NCI-H146 (cell line): ENCODE results near the gene ROCK2.
"Not testable (repeated sequence)": the region's sequence is repeated elsewhere in the genome, so short reads cannot be mapped to it uniquely, and the experiment has no call there.

Experiments
- DNase-seq: peaks from one replicate; lab custom pipeline; 2025; lab: John Stamatoyannopoulos, UW

The ROCK2 gene

GRCh38 chr2:11177871-11178690 lies 166.4 kb downstream of the ROCK2 start:
- no peak for DNase-seq

GRCh38 chr2:11175293-11175795 lies 169.1 kb downstream of the ROCK2 start:
- no peak for DNase-seq

GRCh38 chr2:11174222-11174621 lies 170.2 kb downstream of the ROCK2 start:
- DNase-seq, result no peak

GRCh38 chr2:11169333-11169732 lies 175.1 kb downstream of the ROCK2 start:
- DNase-seq, result peak; percentile 18

DNA sequence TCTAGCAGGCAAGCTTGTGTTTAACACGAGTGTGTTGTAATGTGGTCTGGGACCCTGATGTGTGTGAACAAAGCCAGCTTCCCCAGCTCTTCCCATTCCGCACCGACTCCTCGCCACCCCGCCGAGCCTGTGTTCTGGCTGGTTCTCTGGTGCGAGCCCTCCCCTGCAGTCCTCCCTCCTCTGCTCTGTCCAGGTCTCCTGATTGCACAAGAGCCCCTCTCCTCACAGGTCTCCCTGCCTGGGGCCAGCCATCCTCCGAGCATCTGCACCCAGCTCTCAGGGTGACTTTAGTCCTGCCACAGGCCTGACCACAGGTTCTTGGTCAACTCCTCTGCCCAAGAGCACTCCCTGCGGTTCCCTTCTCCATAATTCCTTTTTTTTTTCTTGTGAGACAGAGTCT lies 175.9 kb downstream of the ROCK2 start:
- no peak for DNase-seq

DNA sequence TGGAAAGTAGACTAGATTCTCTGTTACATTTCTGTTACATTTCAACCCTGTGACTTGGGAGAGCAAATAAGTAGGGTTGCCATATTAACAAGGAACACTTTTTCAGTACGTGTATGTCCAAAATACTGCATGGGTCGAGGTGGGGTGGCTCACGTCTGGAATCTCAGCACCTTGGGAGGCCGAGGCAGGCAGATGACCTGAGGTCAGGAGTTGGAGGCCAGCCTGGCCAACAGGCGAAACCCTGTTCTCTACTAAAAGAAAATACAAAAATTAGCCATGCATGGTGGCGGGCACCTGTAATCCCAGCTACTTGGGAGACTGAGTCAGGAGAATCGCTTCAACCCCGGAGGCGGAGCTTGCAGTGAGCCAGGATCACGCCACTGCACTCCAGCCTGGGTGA lies 178.0 kb downstream of the ROCK2 start:
- no peak for DNase-seq

- DNase-seq, result not testable (repeated sequence)
These were observed 179.4 kb downstream of the ROCK2 start for GRCh38 chr2:11165046-11165445.

DNA sequence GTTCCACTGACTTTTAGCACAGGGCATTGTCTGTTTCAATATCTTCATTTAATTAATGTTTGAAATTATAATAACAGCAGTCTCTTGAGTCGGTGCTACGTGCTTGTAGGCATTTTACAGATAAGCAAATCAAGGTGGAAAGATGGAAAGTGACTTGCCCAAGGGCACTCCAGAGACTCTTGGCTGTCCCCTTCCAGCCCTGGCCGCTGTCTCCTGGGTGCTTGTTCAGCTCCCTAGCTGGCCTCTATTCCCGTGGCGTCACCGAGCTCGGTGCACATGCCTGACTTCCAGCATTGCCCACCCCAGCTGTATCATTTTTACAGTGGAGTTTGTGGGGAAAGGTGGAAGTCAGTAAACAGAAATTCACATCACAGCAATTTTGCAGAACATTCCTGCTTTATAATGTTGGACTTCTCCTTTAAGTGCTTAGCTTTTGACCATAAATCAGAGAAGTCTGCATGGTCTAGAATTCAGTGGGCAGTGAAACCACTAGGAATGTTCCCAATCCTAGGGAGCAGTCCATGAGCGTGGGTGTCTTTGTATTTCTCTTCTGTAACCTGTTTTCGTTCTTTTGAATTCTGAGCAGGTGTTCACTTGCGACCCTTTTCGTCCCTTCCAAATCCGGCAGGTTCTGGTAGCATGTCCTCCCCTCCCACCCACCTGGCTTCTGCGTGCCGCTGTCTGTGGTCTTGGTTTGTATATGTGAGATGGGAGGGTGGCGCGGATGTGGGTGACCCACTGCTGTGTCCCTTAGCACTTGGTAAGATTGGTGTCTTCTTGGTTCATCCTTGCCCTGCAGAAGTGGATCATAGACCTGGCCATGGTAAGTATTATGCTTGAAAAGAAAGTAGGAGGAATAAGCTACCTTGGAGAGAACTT lies 180.8 kb downstream of the ROCK2 start:
- no peak for DNase-seq

- DNase-seq, result no peak
These were observed 182.7 kb downstream of the ROCK2 start for GRCh38 chr2:11161747-11162146.

DNA sequence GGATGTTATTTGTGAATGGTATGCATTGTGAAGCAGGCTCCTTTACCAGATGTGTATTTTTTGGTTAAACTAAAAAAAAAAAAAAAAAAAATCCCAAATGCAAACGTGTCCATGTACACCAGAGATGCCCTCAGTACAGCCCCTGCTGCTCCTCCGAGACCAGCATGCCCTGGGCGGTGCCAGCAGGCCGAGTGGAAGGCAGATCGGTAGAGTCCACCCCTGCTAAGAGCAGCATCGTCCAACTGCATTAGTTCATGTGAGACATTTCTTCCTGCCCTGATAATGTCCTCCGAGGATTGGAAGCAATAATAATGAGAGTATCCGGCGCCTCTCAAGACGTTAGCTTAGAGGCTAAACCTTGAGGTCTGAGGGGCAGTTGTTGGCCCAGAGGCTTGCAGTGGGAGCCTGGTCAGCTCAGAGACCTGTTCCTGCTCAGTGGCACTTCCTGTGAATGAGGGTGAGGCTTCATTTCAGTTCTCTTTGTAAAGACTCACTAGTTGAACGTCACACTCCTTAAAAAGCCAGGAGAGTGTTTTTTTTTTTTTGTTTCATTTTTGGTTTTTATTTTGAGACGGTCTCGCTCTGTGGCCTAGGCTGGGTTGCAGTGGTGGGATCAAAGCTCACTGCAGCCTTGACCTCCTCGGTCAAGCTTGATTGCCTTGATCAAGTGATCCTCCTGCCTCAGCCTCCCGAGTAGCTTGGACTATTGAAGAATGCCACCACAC lies 183.5 kb downstream of the ROCK2 start:
- no peak for DNase-seq

DNA sequence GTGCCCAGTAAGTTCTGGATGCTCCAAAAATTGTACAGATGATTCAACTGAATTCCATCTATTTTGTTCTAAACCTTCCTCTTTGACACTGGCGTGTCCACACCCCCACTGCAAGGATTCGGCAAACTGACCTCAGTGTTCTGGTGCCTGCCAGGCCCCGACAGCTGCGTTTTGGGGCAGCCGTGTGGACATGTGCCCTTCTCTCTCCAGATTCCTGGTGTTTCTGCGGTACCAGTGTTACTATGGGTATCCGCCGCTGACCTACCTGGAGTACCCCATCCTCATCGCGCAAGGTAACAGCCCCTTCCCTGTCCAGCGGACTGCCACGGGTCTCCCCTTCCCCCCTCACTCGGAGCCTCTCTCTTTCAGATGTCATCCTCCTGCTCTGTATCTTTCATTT lies 184.2 kb downstream of the ROCK2 start:
- no peak for DNase-seq

GRCh38 chr2:11159574-11160170 lies 184.8 kb downstream of the ROCK2 start:
- no peak for DNase-seq

DNA sequence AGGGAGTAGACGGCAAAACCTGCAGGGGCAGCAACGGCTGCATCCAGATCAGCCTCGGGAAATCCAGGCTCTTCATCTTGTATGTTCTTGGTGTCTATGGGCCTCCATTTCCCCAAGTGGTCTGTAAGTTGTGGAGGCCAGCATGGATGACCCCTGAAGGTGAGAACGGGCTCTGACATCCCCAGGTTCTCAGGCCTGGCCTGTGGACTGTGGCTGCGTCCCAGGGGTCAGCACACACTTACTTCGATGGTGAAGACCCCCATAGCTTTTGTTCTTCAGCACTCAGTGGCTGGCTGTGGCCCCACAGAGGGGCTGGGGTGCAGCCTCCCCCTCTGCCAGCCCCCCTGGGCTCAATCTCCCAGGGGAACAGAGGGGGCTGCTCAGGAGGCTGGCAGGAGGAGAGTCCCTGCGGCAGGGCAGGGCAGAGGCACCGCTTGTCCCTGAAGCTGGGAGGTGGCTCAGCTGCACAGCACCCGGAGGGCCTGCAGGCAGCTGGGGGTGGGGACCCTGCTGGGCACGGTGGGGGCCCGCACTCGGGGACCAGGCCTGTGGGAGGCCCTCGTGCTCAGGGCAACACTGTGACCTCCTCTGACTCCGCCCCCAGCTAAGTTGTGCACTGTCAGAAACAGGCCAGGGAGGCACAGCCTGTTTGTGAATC lies 185.4 kb downstream of the ROCK2 start:
- DNase-seq, result no peak

GRCh38 chr2:11157731-11158130 lies 186.7 kb downstream of the ROCK2 start:
- DNase-seq, result no peak

DNA sequence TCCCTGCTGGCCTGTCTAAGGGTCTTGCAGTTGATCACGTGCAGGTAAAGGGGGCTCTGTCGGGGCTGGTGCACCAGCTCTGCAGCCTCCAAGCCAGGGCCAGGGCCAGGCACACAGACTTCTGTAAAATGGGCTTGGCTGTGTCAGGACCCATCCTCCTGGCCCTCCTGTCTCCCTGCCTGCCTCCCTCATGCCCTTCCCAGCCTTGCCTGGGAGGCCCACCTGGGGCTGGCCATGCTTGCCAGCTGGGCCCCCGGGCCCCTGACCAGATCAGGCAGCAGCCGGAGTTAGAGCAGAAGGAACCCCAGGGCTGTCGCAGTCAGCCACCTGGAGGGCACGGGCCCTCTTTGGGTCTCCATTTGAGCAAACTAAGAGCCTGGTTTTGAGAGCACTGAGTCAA lies 187.1 kb downstream of the ROCK2 start:
- DNase-seq, result no peak

DNA sequence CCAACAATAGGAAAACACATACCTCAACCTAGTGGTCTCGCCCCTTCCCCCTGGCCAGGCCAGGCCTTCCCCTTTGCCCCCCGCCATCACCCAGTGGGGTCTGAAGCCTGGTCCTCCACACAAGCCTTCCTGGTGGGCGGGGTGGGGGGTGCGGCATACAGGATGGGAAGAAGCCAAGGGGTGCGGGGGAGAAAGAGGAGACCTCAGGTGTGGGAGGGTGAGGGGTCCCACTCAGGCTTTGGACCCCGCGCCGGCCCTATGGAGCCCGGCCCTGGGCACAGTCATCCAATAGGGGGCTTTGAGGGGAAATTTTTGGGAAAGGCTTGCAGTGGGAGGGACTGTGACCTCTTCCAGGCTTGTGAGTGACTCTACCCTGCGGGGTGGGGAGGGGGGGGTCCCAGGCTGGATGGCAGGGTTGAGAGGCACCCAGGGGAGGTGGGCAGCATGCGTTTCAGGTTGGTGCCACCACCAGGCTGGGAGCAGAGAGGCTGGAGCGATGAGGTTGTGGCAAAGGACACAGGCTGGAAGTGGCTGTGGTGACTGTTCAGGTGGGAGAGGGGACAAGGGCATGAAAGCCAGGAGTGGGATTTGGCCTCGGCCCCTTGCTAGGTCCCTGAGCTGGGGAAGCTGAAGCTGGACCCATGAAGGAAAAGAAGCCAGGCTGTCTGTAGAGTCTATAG lies 187.9 kb downstream of the ROCK2 start:
- DNase-seq, result no peak

- DNase-seq, result peak; percentile 94
These were observed 188.9 kb downstream of the ROCK2 start, which contains the start of gene SLC66A3 for GRCh38 chr2:11155381-11156035. Gene SLC66A3 (plus strand): TSS chr2:11155467. CDS start chr2:11155547, 80 bp downstream.

GRCh38 chr2:11154923-11155380 lies 189.5 kb downstream of the ROCK2 start:
- DNase-seq, result peak; percentile 97

- no peak for DNase-seq
These were observed 190.2 kb downstream of the ROCK2 start for GRCh38 chr2:11154016-11154922.
